GM12878 (cell line): ENCODE measurements around the gene SPRED2. TPM values are rescaled to one million over a fixed set of nuclear protein-coding genes. Genes with fewer than 3 reads are reported as not detected.
A peak's percentile ranks its signal among the peaks of the same experiment; 100 is the strongest.

ENCODE experiments used
- ASH2L ChIP-seq: fragments of 300-600, 200-600 bp; sonication (generic); IDR thresholded peaks from 2 replicates; pipeline ENCODE4 v1.6.1; 2017; ENCODE audit warnings: low read depth, mild to moderate bottlenecking, borderline replicate concordance
- BACH1 ChIP-seq: fragments of 450-650 bp; IDR thresholded peaks from 2 replicates; pipeline ENCODE4 v1.6.1; 2017; ENCODE audit warnings: mild to moderate bottlenecking, borderline replicate concordance
- BCL3 ChIP-seq: IDR thresholded peaks from 2 replicates; pipeline ENCODE4 v1.6.1; 2011; ENCODE audit warnings: borderline replicate concordance, low read depth, mild to moderate bottlenecking, moderate library complexity, low read length; ENCODE audit not compliant: insufficient read depth, poor library complexity, severe bottlenecking
- BCLAF1 ChIP-seq: fragments of 450-650 bp; IDR thresholded peaks from 2 replicates; pipeline ENCODE4 v1.6.1; 2017; ENCODE audit warnings: antibody characterized with exemption, mild to moderate bottlenecking, moderate library complexity
- CBX5 ChIP-seq: sonication (generic); IDR thresholded peaks from 2 replicates; pipeline ENCODE4 v1.6.1; 2016; ENCODE audit warnings: low read depth, moderate library complexity, mild to moderate bottlenecking, inconsistent platforms
- EGR1 ChIP-seq, 2 experiments: IDR thresholded peaks; 1 replicate in 1 of 2; 2 replicates in 1 of 2; pipeline ENCODE4 v1.6.1; 2011 to 2012; ENCODE audit warnings: low read depth in 2 of 2, low read length in 2 of 2, borderline replicate concordance in 1 of 2, mild to moderate bottlenecking in 1 of 2, moderate library complexity in 1 of 2
- ESRRA ChIP-seq: IDR thresholded peaks from 2 replicates; pipeline ENCODE4 v1.6.1; 2012; ENCODE audit warnings: mild to moderate bottlenecking, low read length, improper control_type of control experiment
- FOS ChIP-seq: IDR thresholded peaks from 3 replicates; pipeline ENCODE4 v1.6.1; 2011; ENCODE audit warnings: borderline replicate concordance; ENCODE audit not compliant: insufficient read length; ENCODE audit errors: extremely low read depth
- HDAC2 ChIP-seq: fragments of 200-600 bp; sonication (generic); IDR thresholded peaks from 2 replicates; pipeline ENCODE4 v1.6.1; 2017
- HDAC6 ChIP-seq: fragments of 200-600 bp; sonication (generic); IDR thresholded peaks from one replicate; pipeline ENCODE4 v1.8.0; 2017; ENCODE audit warnings: antibody characterized with exemption; ENCODE audit not compliant: unreplicated experiment
- MAX ChIP-seq: IDR thresholded peaks from 2 replicates; pipeline ENCODE4 v1.6.1; 2012; ENCODE audit warnings: low read depth, low read length, improper control_type of control experiment
- MTA2 ChIP-seq: fragments of 450-650 bp; IDR thresholded peaks from 2 replicates; pipeline ENCODE4 v1.6.1; 2016; ENCODE audit warnings: low read depth, mild to moderate bottlenecking, moderate library complexity
- POLR2AphosphoS5 ChIP-seq: IDR thresholded peaks from 2 replicates; pipeline ENCODE4 v1.6.1; 2011; ENCODE audit warnings: mild to moderate bottlenecking, low read length, inconsistent platforms
- REST ChIP-seq: IDR thresholded peaks from 2 replicates; pipeline ENCODE4 v1.6.1; 2012; ENCODE audit warnings: mild to moderate bottlenecking, low read depth, low read length
- SIN3A ChIP-seq: IDR thresholded peaks from 2 replicates; pipeline ENCODE4 v1.6.1; 2012; ENCODE audit warnings: low read depth, low read length, improper control_type of control experiment
- TBL1XR1 ChIP-seq: IDR thresholded peaks from 2 replicates; pipeline ENCODE4 v1.6.1; 2012; ENCODE audit warnings: low read depth, low read length, improper control_type of control experiment
- TCF3 ChIP-seq: IDR thresholded peaks from 2 replicates; pipeline ENCODE4 v1.6.1; 2012; ENCODE audit warnings: low read depth, mild to moderate bottlenecking, low read length, borderline replicate concordance; ENCODE audit not compliant: insufficient read depth
- YBX1 ChIP-seq: fragments of 450-650 bp; IDR thresholded peaks from 2 replicates; pipeline ENCODE4 v1.6.1; 2016; ENCODE audit warnings: antibody characterized with exemption
- ZBTB4 ChIP-seq: fragments of 450-650 bp; formaldehyde crosslinking; IDR thresholded peaks from 2 replicates; pipeline ENCODE4 v1.4.0; 2022; ENCODE audit warnings: mild to moderate bottlenecking, moderate library complexity
- polyA plus RNA-seq, 11 experiments: library from polyadenylated mRNA; depleted of rRNA in 4 of 11; unstranded in 6 of 11; stranded (reverse) in 5 of 11; fragments of >200 nt; fragmentation: Nextera tagmentation in 4 of 11; fragmentation: Illumina TruSeq in 1 of 11; extraction: Ambion mirVana in 4 of 11; extraction: Trizol in 1 of 11; gene quantifications; 1 replicate in 1 of 11; 2 replicates in 10 of 11; pipeline versions ENCODE4 v1.2.1 to v1.2.3, GENCODE V29; 2011 to 2016; ENCODE audit warnings: inconsistent platforms in 2 of 11, missing spikeins in 2 of 11, low read depth in 1 of 11
- total RNA-seq, 4 experiments: library from RNA; depleted of rRNA in 3 of 4; stranded (reverse); fragments of >200 nt in 3 of 4; fragmentation: Illumina TruSeq in 1 of 4; extraction: Trizol in 1 of 4; gene quantifications; 2 replicates each; pipeline versions ENCODE4 v1.2.1 to v1.2.3, GENCODE V29; 2013 to 2021

The SPRED2 gene
- total and polyA plus RNA-seq, 10 of the 15 experiments (the other 5 are each of a cell fraction or from before 2014, with no cell fraction given) = 3.0 to 23.9 (median 9.7) TPM

GRCh38 chr2:65320042-65320725 is 112.2 kb downstream of the SPRED2 start (continued):
- TF ChIP-seq BCLAF1 (no peak), REST (no peak), HDAC6 (no peak), TBL1XR1 (no peak), POLR2AphosphoS5 (no peak), YBX1 (no peak), TCF3 (no peak), BACH1 (no peak), MAX (no peak), EGR1 (IDR thresholded peaks at IDR 0.05; ENCODE audit: borderline replicate concordance in 1 of 2, low read depth in 2 of 2, low read length in 2 of 2) (no peak), CBX5 (peak; percentile 65; the same call in 1 of the 2 replicates), ESRRA (no peak), HDAC2 (no peak), SIN3A (no peak), BCL3 (no peak), MTA2 (peak; percentile 65), ZBTB4 (no peak), ASH2L (no peak), FOS (no peak)
